GM12878 (cell line): ENCODE measurements around the gene TMC2. TPM values are rescaled to one million over a fixed set of nuclear protein-coding genes. Genes with fewer than 3 reads are reported as not detected.
A peak's percentile ranks its signal among the peaks of the same experiment; 100 is the strongest.

Experiments
- ATF7 ChIP-seq: fragments of 450-650 bp; IDR thresholded peaks from 2 replicates; pipeline ENCODE4 v1.6.1; 2016; ENCODE audit warnings: low read depth, mild to moderate bottlenecking
- ETV6 ChIP-seq, 2 experiments: fragments of 450-650 bp in 1 of 2; IDR thresholded peaks in 1 of 2; conservative IDR thresholded peaks in 1 of 2; 2 replicates each; pipeline ENCODE4 v1.6.1; 2014; ENCODE audit warnings: antibody characterized with exemption in 1 of 2, borderline replicate concordance in 1 of 2, low read depth in 1 of 2, mild to moderate bottlenecking in 1 of 2, moderate library complexity in 1 of 2
- HDAC2 ChIP-seq: fragments of 200-600 bp; sonication (generic); IDR thresholded peaks from 2 replicates; pipeline ENCODE4 v1.6.1; 2017
- IRF5 ChIP-seq: fragments of 450-650 bp; IDR thresholded peaks from 2 replicates; pipeline ENCODE4 v1.6.1; 2017; ENCODE audit warnings: borderline replicate concordance
- NFIC ChIP-seq: IDR thresholded peaks from 2 replicates; pipeline ENCODE4 v1.6.1; 2012; ENCODE audit warnings: low read depth, mild to moderate bottlenecking, inconsistent platforms, low read length, moderate library complexity
- NRF1 ChIP-seq: conservative IDR thresholded peaks from 2 replicates; pipeline ENCODE4 v1.6.1; 2011; ENCODE audit warnings: mild to moderate bottlenecking, low read depth, low read length, improper control_type of control experiment
- PAX8 ChIP-seq: fragments of 450-650 bp; IDR thresholded peaks from 2 replicates; pipeline ENCODE4 v1.6.1; 2017; ENCODE audit warnings: mild to moderate bottlenecking, moderate library complexity
- polyA plus RNA-seq, 11 experiments: library from polyadenylated mRNA; depleted of rRNA in 4 of 11; unstranded in 6 of 11; stranded (reverse) in 5 of 11; fragments of >200 nt; fragmentation: Nextera tagmentation in 4 of 11; fragmentation: Illumina TruSeq in 1 of 11; extraction: Ambion mirVana in 4 of 11; extraction: Trizol in 1 of 11; gene quantifications; 1 replicate in 1 of 11; 2 replicates in 10 of 11; pipeline versions ENCODE4 v1.2.1 to v1.2.3, GENCODE V29; 2011 to 2016; ENCODE audit warnings: inconsistent platforms in 2 of 11, missing spikeins in 2 of 11, low read depth in 1 of 11
- total RNA-seq, 4 experiments: library from RNA; depleted of rRNA in 3 of 4; stranded (reverse); fragments of >200 nt in 3 of 4; fragmentation: Illumina TruSeq in 1 of 4; extraction: Trizol in 1 of 4; gene quantifications; 2 replicates each; pipeline versions ENCODE4 v1.2.1 to v1.2.3, GENCODE V29; 2013 to 2021
- TF ChIP-seq, protein P1 (sequence below): fragments of 450-650 bp; conservative IDR thresholded peaks from 2 replicates; pipeline ENCODE4 v1.6.1; 2017; ENCODE audit warnings: mild to moderate bottlenecking, moderate library complexity
- TF ChIP-seq, protein P2 (sequence below): fragments of 450-650 bp; IDR thresholded peaks from 2 replicates; pipeline ENCODE4 v1.6.1; 2016; ENCODE audit warnings: mild to moderate bottlenecking, moderate library complexity, borderline replicate concordance

TMC2 gene
- total and polyA plus RNA-seq, 10 of the 15 experiments (the other 5 are each of a cell fraction or from before 2014, with no cell fraction given) = 0.08 TPM; not detected in 9

DNA sequence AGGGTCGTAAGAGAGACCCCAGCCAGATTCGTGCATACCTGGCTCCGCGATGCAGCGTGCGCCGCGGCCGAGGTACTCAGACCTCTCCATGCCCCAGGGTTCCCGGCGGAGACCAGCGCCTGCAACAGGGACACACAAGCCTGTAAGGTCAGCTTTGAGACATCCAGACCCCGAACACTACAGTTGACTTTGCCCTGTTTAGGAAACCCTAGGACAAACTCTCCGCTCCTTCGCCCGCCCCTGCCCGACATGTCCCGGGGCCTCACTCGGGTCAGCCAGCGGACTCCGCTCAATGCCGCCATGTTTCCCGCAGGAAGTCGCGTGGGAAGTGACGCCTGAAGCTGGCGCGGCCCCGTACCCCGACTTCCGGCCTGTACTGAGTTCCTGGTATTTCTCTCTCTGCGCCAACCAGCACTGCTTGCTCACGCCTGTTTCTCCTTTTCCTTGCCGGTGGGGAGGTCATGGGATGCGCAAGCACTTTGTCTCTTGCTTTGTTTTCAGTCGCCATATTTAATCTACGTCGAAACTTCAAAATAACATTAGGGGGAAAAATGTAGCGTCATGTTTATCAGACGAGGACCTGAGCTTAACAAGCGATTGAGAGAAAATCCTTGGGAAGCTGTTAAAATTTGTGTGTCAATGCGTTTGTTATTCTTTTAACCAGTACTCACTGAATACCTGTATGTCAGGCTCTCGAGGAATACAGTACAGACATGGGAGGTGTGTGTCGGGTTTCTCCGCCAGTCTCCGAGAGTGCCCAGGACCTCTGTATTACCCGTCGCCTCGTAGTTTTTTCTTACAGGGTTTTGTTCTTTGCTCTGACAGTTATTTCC lies 127.7 kb downstream of the TMC2 start, which contains the start of gene IDH3B (continued):
- no peak for TF ChIP-seq NFIC
- TF ChIP-seq HDAC2 = 0 out of 2 replicates have a peak, but pooled peaks have one; percentile 66
- peak in 1 of 2 experiments; percentile 81; a peak in 2 of 4 replicates for TF ChIP-seq ETV6 (conservative IDR thresholded peaks at IDR 0.05 in 1 of 2, IDR thresholded peaks at IDR 0.05 in 1 of 2; ENCODE audit: borderline replicate concordance in 1 of 2, low read depth in 1 of 2)
- peak; percentile 27; the same call in 1 of the 2 replicates for TF ChIP-seq ATF7
- no peak for TF ChIP-seq NRF1
- TF ChIP-seq, protein P1, sequence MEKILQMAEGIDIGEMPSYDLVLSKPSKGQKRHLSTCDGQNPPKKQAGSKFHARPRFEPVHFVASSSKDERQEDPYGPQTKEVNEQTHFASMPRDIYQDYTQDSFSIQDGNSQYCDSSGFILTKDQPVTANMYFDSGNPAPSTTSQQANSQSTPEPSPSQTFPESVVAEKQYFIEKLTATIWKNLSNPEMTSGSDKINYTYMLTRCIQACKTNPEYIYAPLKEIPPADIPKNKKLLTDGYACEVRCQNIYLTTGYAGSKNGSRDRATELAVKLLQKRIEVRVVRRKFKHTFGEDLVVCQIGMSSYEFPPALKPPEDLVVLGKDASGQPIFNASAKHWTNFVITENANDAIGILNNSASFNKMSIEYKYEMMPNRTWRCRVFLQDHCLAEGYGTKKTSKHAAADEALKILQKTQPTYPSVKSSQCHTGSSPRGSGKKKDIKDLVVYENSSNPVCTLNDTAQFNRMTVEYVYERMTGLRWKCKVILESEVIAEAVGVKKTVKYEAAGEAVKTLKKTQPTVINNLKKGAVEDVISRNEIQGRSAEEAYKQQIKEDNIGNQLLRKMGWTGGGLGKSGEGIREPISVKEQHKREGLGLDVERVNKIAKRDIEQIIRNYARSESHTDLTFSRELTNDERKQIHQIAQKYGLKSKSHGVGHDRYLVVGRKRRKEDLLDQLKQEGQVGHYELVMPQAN = peak; percentile 42
- TF ChIP-seq, protein P2, sequence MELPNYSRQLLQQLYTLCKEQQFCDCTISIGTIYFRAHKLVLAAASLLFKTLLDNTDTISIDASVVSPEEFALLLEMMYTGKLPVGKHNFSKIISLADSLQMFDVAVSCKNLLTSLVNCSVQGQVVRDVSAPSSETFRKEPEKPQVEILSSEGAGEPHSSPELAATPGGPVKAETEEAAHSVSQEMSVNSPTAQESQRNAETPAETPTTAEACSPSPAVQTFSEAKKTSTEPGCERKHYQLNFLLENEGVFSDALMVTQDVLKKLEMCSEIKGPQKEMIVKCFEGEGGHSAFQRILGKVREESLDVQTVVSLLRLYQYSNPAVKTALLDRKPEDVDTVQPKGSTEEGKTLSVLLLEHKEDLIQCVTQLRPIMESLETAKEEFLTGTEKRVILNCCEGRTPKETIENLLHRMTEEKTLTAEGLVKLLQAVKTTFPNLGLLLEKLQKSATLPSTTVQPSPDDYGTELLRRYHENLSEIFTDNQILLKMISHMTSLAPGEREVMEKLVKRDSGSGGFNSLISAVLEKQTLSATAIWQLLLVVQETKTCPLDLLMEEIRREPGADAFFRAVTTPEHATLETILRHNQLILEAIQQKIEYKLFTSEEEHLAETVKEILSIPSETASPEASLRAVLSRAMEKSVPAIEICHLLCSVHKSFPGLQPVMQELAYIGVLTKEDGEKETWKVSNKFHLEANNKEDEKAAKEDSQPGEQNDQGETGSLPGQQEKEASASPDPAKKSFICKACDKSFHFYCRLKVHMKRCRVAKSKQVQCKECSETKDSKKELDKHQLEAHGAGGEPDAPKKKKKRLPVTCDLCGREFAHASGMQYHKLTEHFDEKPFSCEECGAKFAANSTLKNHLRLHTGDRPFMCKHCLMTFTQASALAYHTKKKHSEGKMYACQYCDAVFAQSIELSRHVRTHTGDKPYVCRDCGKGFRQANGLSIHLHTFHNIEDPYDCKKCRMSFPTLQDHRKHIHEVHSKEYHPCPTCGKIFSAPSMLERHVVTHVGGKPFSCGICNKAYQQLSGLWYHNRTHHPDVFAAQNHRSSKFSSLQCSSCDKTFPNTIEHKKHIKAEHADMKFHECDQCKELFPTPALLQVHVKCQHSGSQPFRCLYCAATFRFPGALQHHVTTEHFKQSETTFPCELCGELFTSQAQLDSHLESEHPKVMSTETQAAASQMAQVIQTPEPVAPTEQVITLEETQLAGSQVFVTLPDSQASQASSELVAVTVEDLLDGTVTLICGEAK = peak; percentile 98
- no peak for TF ChIP-seq IRF5
- 0 out of 2 replicates have a peak, but pooled peaks have one; percentile 47 for TF ChIP-seq PAX8
